ENCODE data around the gene VILL.
"Not testable (repeated sequence)": the region's sequence is repeated elsewhere in the genome, so short reads cannot be mapped to it uniquely, and the experiment has no call there.

The VILL gene

GRCh38 chr3:37987751-37988179, 2.8 kb upstream of the VILL start:
- in situ Hi-C loops (cut with MboI; ENCODE audit: low pct_unique_long_range_greater_than_20kb, low sequenced_read_pairs, unreplicated experiment), result no loop called here
- no peak for TF ChIP-seq CTCF (IDR thresholded peaks at IDR 0.05; ENCODE audit: extremely low read depth, insufficient read depth, missing control alignments)

GRCh38 chr3:37988376-37988775, 2.2 kb upstream of the VILL start:
- in situ Hi-C loops (cut with MboI; ENCODE audit: low pct_unique_long_range_greater_than_20kb, low sequenced_read_pairs, unreplicated experiment), result not testable (repeated sequence)

More at GRCh38 chr3:37987751-37988179, 2.8 kb upstream of the VILL start:
- DNase-seq (ENCODE audit: low spot score), result no peak

GRCh38 chr3:37988931-37989525, 1.6 kb upstream of the VILL start:
- DNase-seq (ENCODE audit: low spot score), result no peak
- TF ChIP-seq CTCF (IDR thresholded peaks at IDR 0.05; ENCODE audit: extremely low read depth, insufficient read depth, missing control alignments), result no peak
- in situ Hi-C loops (cut with MboI; ENCODE audit: low pct_unique_long_range_greater_than_20kb, low sequenced_read_pairs, unreplicated experiment), result no loop called here

More at GRCh38 chr3:37988376-37988775, 2.2 kb upstream of the VILL start:
- not testable (repeated sequence) for DNase-seq (ENCODE audit: low spot score)

- DNase-seq (ENCODE audit: low spot score), result no peak
- TF ChIP-seq CTCF (IDR thresholded peaks at IDR 0.05; ENCODE audit: extremely low read depth, insufficient read depth, missing control alignments), result no peak
- in situ Hi-C loops (cut with MboI; ENCODE audit: low pct_unique_long_range_greater_than_20kb, low sequenced_read_pairs, unreplicated experiment), result no loop called here
Measured at GRCh38 chr3:37989821-37990480, 635 bp upstream of the VILL start.

- TF ChIP-seq CTCF (IDR thresholded peaks at IDR 0.05; ENCODE audit: extremely low read depth, insufficient read depth, missing control alignments), result no peak
- no peak for DNase-seq (ENCODE audit: low spot score)
- in situ Hi-C loops (cut with MboI; ENCODE audit: low pct_unique_long_range_greater_than_20kb, low sequenced_read_pairs, unreplicated experiment), result no loop called here
Measured at GRCh38 chr3:37991109-37991508, 523 bp downstream of the VILL start.

GRCh38 chr3:37991823-37992222, 1.2 kb downstream of the VILL start:
- DNase-seq (ENCODE audit: low spot score), result no peak
- in situ Hi-C loops (cut with MboI; ENCODE audit: low pct_unique_long_range_greater_than_20kb, low sequenced_read_pairs, unreplicated experiment), result no loop called here
- no peak for TF ChIP-seq CTCF (IDR thresholded peaks at IDR 0.05; ENCODE audit: extremely low read depth, insufficient read depth, missing control alignments)

GRCh38 chr3:37992271-37993066, 1.9 kb downstream of the VILL start:
- in situ Hi-C loops (cut with MboI; ENCODE audit: low pct_unique_long_range_greater_than_20kb, low sequenced_read_pairs, unreplicated experiment), result no loop called here
- no peak for DNase-seq (ENCODE audit: low spot score)
- no peak for TF ChIP-seq CTCF (IDR thresholded peaks at IDR 0.05; ENCODE audit: extremely low read depth, insufficient read depth, missing control alignments)

All from GM13977 (cell line).